Colonic mucosa (tissue), 4 donors: ENCODE results near the gene EQTN. TPM values are rescaled to one million over a fixed set of nuclear protein-coding genes. Genes with fewer than 3 reads are reported as not detected.

Experiments used
- DNase-seq: peaks from one replicate; pipeline ENCODE4 v3.0.0-alpha.2; 2020
- H3K27ac ChIP-seq: fragments of 200-600 bp; one replicate; pipeline ENCODE4 v1.8.0; 2021
- H3K27me3 ChIP-seq: fragments of 200-600 bp; one replicate; pipeline ENCODE4 v1.8.0; 2021
- H3K36me3 ChIP-seq: fragments of 200-600 bp; one replicate; pipeline ENCODE4 v1.8.0; 2021
- H3K4me1 ChIP-seq: fragments of 200-600 bp; one replicate; pipeline ENCODE4 v1.8.0; 2021; ENCODE audit warnings: mild to moderate bottlenecking
- H3K4me3 ChIP-seq: fragments of 200-600 bp; one replicate; pipeline ENCODE4 v1.8.0; 2021
- H3K9ac ChIP-seq, 2 donors: one replicate each; pipeline ENCODE4 v1.7.0; 2013; ENCODE audit warnings: control low read depth in 2 of 2, low read depth in 2 of 2, low read length in 2 of 2
- H3K9me3 ChIP-seq: fragments of 200-600 bp; one replicate; pipeline ENCODE4 v1.8.0; 2021
- CTCF ChIP-seq: fragments of 200-600 bp; IDR thresholded peaks from one replicate; pipeline ENCODE4 v1.8.0; 2022; ENCODE audit warnings: antibody characterized with exemption, mild to moderate bottlenecking
- intact Hi-C: fragments of 100-400 bp; cut with DNase I; formaldehyde crosslinking; loops from one replicate; pipeline ENCODE4 v1.14.1; 2022
- total RNA-seq, 2 donors: library from RNA; stranded (reverse); fragmentation: NEBNext Ultra II Directional in 1 of 2; extraction: Animal tissue kit (Norgen Biotek cat#: 25700) in 1 of 2; gene quantifications; one replicate each; pipeline ENCODE4 v1.2.1, GENCODE V29; 2021
- donor health status: healthy.
- donor health status: DM: no; HTN: no; CAD: no.
- donor health status: DM: no; HTN: no; CAD: no.

Gene EQTN
- total RNA-seq, 2 donors from 2014 or later: 1.0 to 1.1 TPM

- TF ChIP-seq CTCF: no peak
- no peaks in the 10 kb centered on the region for H3K27me3 ChIP-seq
- intact Hi-C loops: loop anchor here (10.0 kb wide), 1 partner anchor 125 kb away; no protein-coding TSS in a partner anchor
- no peaks in the 10 kb centered on the region for H3K9me3 ChIP-seq
- H3K4me3 ChIP-seq: no peak overlapping the region
- H3K27ac ChIP-seq: no peak overlapping the region
- H3K9ac ChIP-seq: no peak overlapping the region
- H3K36me3 ChIP-seq: no peaks in the 10 kb centered on the region
- no peak for DNase-seq
- H3K4me1 ChIP-seq: peaks cover 3% of the 10 kb centered on the region
Measured at GRCh38 chr9:27339661-27340284, 42.8 kb upstream of the EQTN start.

- peak overlapping the region; percentile 74 for H3K27ac ChIP-seq
- H3K27me3 ChIP-seq: no peaks in the 10 kb centered on the region
- H3K4me3 ChIP-seq: no peak overlapping the region
- H3K9ac ChIP-seq: peak overlapping the region in 1 of 2 donors; percentile 1
- DNase-seq: no peak
- no peaks in the 10 kb centered on the region for H3K9me3 ChIP-seq
- peaks cover 3% of the 10 kb centered on the region for H3K4me1 ChIP-seq
- intact Hi-C loops: loop anchor here (10.0 kb wide), 1 partner anchor 126 kb away; no protein-coding TSS in a partner anchor
- no peaks in the 10 kb centered on the region for H3K36me3 ChIP-seq
- TF ChIP-seq CTCF: no peak
Measured at GRCh38 chr9:27338527-27338903, 41.6 kb upstream of the EQTN start.

GRCh38 chr9:27337833-27338526 is 41.0 kb upstream of the EQTN start:
- TF ChIP-seq CTCF: no peak
- H3K9me3 ChIP-seq: no peaks in the 10 kb centered on the region
- H3K9ac ChIP-seq: peak overlapping the region in 1 of 2 donors; percentile 1
- H3K4me3 ChIP-seq: no peak overlapping the region
- no peaks in the 10 kb centered on the region for H3K36me3 ChIP-seq
- H3K27ac ChIP-seq: peak overlapping the region; percentile 74
- peak; percentile 65 for DNase-seq
- H3K27me3 ChIP-seq: no peaks in the 10 kb centered on the region
- peaks cover 3% of the 10 kb centered on the region for H3K4me1 ChIP-seq
- intact Hi-C loops: loop anchor here (10.0 kb wide), 1 partner anchor 127 kb away; no protein-coding TSS in a partner anchor

GRCh38 chr9:27337236-27337635 is 40.3 kb upstream of the EQTN start:
- TF ChIP-seq CTCF: no peak
- Histone ChIP-seq H3K4me1 (peaks cover 3% of the 10 kb centered on the region), H3K27me3 (no peaks in the 10 kb centered on the region), H3K36me3 (no peaks in the 10 kb centered on the region), H3K4me3 (no peak overlapping the region), H3K9ac (peak overlapping the region in 1 of 2 donors; percentile 1), H3K9me3 (no peaks in the 10 kb centered on the region), H3K27ac (peak overlapping the region; percentile 74)
- no peak for DNase-seq
- intact Hi-C loops: loop anchor here (10.0 kb wide), 1 partner anchor 128 kb away; no protein-coding TSS in a partner anchor

- no peak for DNase-seq
- no peak overlapping the region for H3K27ac ChIP-seq
- intact Hi-C loops: loop anchor here (10.0 kb wide), 1 partner anchor 128 kb away; no protein-coding TSS in a partner anchor
Measured at GRCh38 chr9:27336829-27337228, 39.9 kb upstream of the EQTN start.

More at GRCh38 chr9:27336829-27337228, 39.9 kb upstream of the EQTN start:
- Histone ChIP-seq H3K27me3 (no peaks in the 10 kb centered on the region), H3K9ac (no peak overlapping the region), H3K4me3 (no peak overlapping the region), H3K4me1 (peaks cover 3% of the 10 kb centered on the region), H3K9me3 (no peaks in the 10 kb centered on the region), H3K36me3 (no peaks in the 10 kb centered on the region)
- TF ChIP-seq CTCF: no peak
